Mesenchymal stem cell (in vitro differentiated cells and primary cell): ENCODE data around the gene SRD5A3.
"Not testable (repeated sequence)": the region's sequence is repeated elsewhere in the genome, so short reads cannot be mapped to it uniquely, and the experiment has no call there.

Experiments used
- DNase-seq: peaks from one replicate; pipeline ENCODE4 v3.0.0-alpha.2; 2013
- H2AFZ ChIP-seq: one replicate; pipeline ENCODE4 v1.6.1; 2013; ENCODE audit warnings: low read depth, mild to moderate bottlenecking, control low read depth, inconsistent platforms, low read length, moderate library complexity
- H2AK5ac ChIP-seq: 2 replicates; pipeline ENCODE4 v1.6.1; 2013; ENCODE audit warnings: low read length, moderate library complexity, mild to moderate bottlenecking, inconsistent platforms; ENCODE audit not compliant: severe bottlenecking
- H2BK120ac ChIP-seq: one replicate; pipeline ENCODE4 v1.6.1; 2013; ENCODE audit warnings: low read depth, mild to moderate bottlenecking, inconsistent platforms, low read length, moderate library complexity
- H2BK12ac ChIP-seq, 2 experiments: one replicate each; pipeline ENCODE4 v1.6.1; 2013; ENCODE audit warnings: inconsistent platforms in 2 of 2, low read length in 2 of 2, mild to moderate bottlenecking in 2 of 2, moderate library complexity in 2 of 2, control low read depth in 1 of 2
- H2BK15ac ChIP-seq: one replicate; pipeline ENCODE4 v1.6.1; 2013; ENCODE audit warnings: mild to moderate bottlenecking, low read depth, inconsistent platforms; ENCODE audit not compliant: poor library complexity, severe bottlenecking
- H2BK5ac ChIP-seq: 2 replicates; pipeline ENCODE4 v1.6.1; 2013; ENCODE audit warnings: low read depth, mild to moderate bottlenecking, low read length, control low read depth, inconsistent platforms; ENCODE audit not compliant: poor library complexity, severe bottlenecking
- H3K14ac ChIP-seq, 2 experiments: one replicate each; pipeline ENCODE4 v1.6.1; 2013; ENCODE audit warnings: inconsistent platforms in 2 of 2, low read length in 2 of 2, control low read depth in 1 of 2, mild to moderate bottlenecking in 1 of 2, moderate library complexity in 1 of 2
- H3K18ac ChIP-seq, 2 experiments: one replicate each; pipeline ENCODE4 v1.6.1; 2013; ENCODE audit warnings: inconsistent platforms in 2 of 2, low read length in 2 of 2, control low read depth in 1 of 2, low read depth in 1 of 2, mild to moderate bottlenecking in 1 of 2
- H3K23ac ChIP-seq, 2 experiments: one replicate each; pipeline ENCODE4 v1.6.1; 2013; ENCODE audit warnings: inconsistent platforms in 2 of 2, low read length in 2 of 2, mild to moderate bottlenecking in 2 of 2, moderate library complexity in 2 of 2, control low read depth in 1 of 2
- H3K27ac ChIP-seq: 2 replicates; pipeline ENCODE4 v1.5.1; 2013; ENCODE audit warnings: mild to moderate bottlenecking, moderate library complexity, low read length, control low read depth, inconsistent platforms; ENCODE audit not compliant: poor library complexity, severe bottlenecking
- H3K27me3 ChIP-seq, 2 experiments: 2 replicates each; pipeline versions ENCODE4 v1.6.1 to v1.7.0; 2013; ENCODE audit warnings: low read length in 2 of 2, mild to moderate bottlenecking in 2 of 2, moderate library complexity in 2 of 2, control low read depth in 1 of 2, inconsistent platforms in 1 of 2; ENCODE audit not compliant: control insufficient read depth in 1 of 2, insufficient read depth in 1 of 2
- H3K36me3 ChIP-seq, 2 experiments: 2 replicates each; pipeline versions ENCODE4 v1.6.1 to v1.7.0; 2013; ENCODE audit warnings: low read length in 2 of 2, control low read depth in 1 of 2, inconsistent platforms in 1 of 2, low read depth in 1 of 2, mild to moderate bottlenecking in 1 of 2; ENCODE audit not compliant: insufficient read depth in 2 of 2, control insufficient read depth in 1 of 2
- H3K4ac ChIP-seq, 2 experiments: one replicate each; pipeline ENCODE4 v1.6.1; 2013; ENCODE audit warnings: inconsistent platforms in 2 of 2, low read length in 2 of 2, mild to moderate bottlenecking in 2 of 2, moderate library complexity in 2 of 2, control low read depth in 1 of 2, low read depth in 1 of 2
- H3K4me1 ChIP-seq: 2 replicates; pipeline ENCODE4 v1.6.1; 2013; ENCODE audit warnings: low read depth, low read length, control low read depth; ENCODE audit not compliant: control insufficient read depth, insufficient read depth
- H3K4me2 ChIP-seq: 2 replicates; pipeline ENCODE4 v1.6.1; 2013; ENCODE audit warnings: low read length, mild to moderate bottlenecking, inconsistent platforms; ENCODE audit not compliant: poor library complexity, severe bottlenecking
- H3K4me3 ChIP-seq, 2 experiments: 2 replicates each; pipeline versions ENCODE4 v1.5.1 to v1.7.0; 2013; ENCODE audit warnings: low read length in 2 of 2, mild to moderate bottlenecking in 2 of 2, control low read depth in 1 of 2, low read depth in 1 of 2; ENCODE audit not compliant: insufficient read depth in 1 of 2
- H3K79me1 ChIP-seq: replicated peaks from 2 replicates; pipeline ENCODE4 v1.6.1; 2013; ENCODE audit warnings: mild to moderate bottlenecking, control low read depth, low read length, inconsistent platforms; ENCODE audit not compliant: poor library complexity, severe bottlenecking
- H3K9ac ChIP-seq: 2 replicates; pipeline ENCODE4 v1.7.0; 2013; ENCODE audit warnings: mild to moderate bottlenecking, low read length, moderate library complexity
- H3K9me3 ChIP-seq: 2 replicates; pipeline ENCODE4 v1.7.0; 2013; ENCODE audit warnings: mild to moderate bottlenecking, low read length; ENCODE audit not compliant: control insufficient read depth
- H4K8ac ChIP-seq: one replicate; pipeline ENCODE4 v1.6.1; 2013; ENCODE audit warnings: inconsistent platforms, mild to moderate bottlenecking, low read length, moderate library complexity
- H4K91ac ChIP-seq: one replicate; pipeline ENCODE4 v1.6.1; 2013; ENCODE audit warnings: mild to moderate bottlenecking, low read length, inconsistent platforms
- WGBS: methylation state at CpG from one replicate; pipeline ENCODE4 v1.1.7; 2013; ENCODE audit warnings: mixed read lengths; 5-methylcytosine and 5-hydroxymethylcytosine counted together

SRD5A3 gene

DNA sequence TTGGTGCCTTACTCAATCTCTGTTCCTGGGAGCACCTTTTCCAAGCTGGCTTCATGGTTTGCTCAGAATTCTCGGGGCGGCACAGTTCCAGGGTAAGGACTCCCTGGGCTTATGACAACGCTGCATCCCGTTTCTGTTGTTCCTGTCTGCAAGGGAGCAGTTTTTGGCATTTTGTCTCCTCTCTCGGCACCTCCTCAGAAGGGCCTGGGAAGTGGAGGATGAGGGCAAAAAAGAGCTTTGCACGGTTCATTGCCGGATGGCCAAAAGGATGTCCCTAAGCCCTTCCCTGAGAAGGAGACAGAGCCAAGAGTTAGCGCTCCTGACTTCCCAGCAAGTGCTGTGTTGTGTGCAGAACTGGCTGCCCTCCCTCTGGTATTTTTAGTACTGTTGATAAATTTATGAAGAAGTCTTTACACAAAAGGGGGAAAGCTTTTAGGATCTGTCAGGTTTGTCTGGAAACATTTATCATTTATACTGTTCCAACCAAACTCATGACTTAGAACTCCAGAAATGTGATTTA is 13.4 kb downstream of the SRD5A3 start:
- Histone ChIP-seq H3K27ac (peak overlapping the region; percentile 61), H3K4me2 (no peak overlapping the region), H3K4me3 (peak overlapping the region in 1 of 2 experiments; percentile 70), H2AFZ (peak overlapping the region; percentile 29), H2AK5ac (peak overlapping the region; percentile 90), H3K14ac (no peak overlapping the region), H2BK120ac (no peak overlapping the region), H3K4me1 (peaks cover 17% of the 10 kb centered on the region), H3K23ac (no peak overlapping the region), H3K27me3 (no peaks in the 10 kb centered on the region), H2BK15ac (peak overlapping the region; percentile 20), H3K79me1 (no peaks in the 10 kb centered on the region), H3K9me3 (no peaks in the 10 kb centered on the region), H2BK12ac (no peak overlapping the region), H3K36me3 (peaks cover 0 to 7% of the 10 kb centered on the region in 2 experiments), H2BK5ac (no peak overlapping the region), H4K91ac (no peak overlapping the region), H3K9ac (peak overlapping the region; percentile 83), H4K8ac (peak overlapping the region; percentile 5), H3K4ac (no peak overlapping the region), H3K18ac (peak overlapping the region in 1 of 2 experiments; percentile 24)
- 96% methylated on average over 8 of the region's 8 CpGs for WGBS
- DNase-seq: no peak

DNA sequence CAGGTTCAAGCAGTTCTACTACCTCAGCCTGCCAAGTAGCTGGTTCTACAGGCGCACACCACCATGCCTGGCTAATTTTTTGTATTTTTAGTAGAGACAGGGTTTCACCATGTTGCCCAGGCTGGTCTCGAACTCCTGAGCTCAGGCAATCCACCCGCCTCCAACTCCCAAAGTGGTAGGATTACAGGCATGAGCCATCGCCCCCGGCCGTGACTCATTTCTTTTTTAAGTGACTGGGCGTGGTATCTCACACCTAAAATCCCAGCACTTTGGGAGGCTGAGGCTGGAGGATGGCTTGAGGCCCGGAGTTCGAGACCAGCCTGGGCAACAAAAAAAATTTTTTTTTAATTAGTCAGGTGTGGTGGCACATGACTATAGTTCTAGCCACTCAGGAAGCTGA is 16.9 kb downstream of the SRD5A3 start:
- 94% methylated on average over 9 of the region's 9 CpGs for WGBS
- H3K9me3 ChIP-seq, H3K9ac ChIP-seq, H2BK120ac ChIP-seq, H3K27me3 ChIP-seq, H3K4me2 ChIP-seq, H2BK12ac ChIP-seq, H3K4ac ChIP-seq, H2BK15ac ChIP-seq, H4K8ac ChIP-seq, H2BK5ac ChIP-seq, H3K14ac ChIP-seq, H3K79me1 ChIP-seq, H3K23ac ChIP-seq, H4K91ac ChIP-seq, H2AFZ ChIP-seq, H2AK5ac ChIP-seq, H3K18ac ChIP-seq, DNase-seq, H3K4me3 ChIP-seq, H3K27ac ChIP-seq: not testable (repeated sequence)
- Histone ChIP-seq H3K4me1 (peaks cover 15% of the 10 kb centered on the region), H3K36me3 (peaks cover 0 to 26% of the 10 kb centered on the region in 2 experiments)

- no peaks in the 10 kb centered on the region for H3K9me3 ChIP-seq
- no peak overlapping the region for H2BK12ac ChIP-seq
- DNase-seq: no peak
- no peaks in the 10 kb centered on the region for H3K79me1 ChIP-seq
- no peak overlapping the region for H4K8ac ChIP-seq
- no peak overlapping the region for H2AFZ ChIP-seq
- H2BK120ac ChIP-seq: no peak overlapping the region
- peaks cover 13% of the 10 kb centered on the region for H3K4me1 ChIP-seq
- peak overlapping the region; percentile 27 for H4K91ac ChIP-seq
- no peak overlapping the region for H3K4me3 ChIP-seq
- H3K27me3 ChIP-seq: no peaks in the 10 kb centered on the region
- peaks cover 0 to 26% of the 10 kb centered on the region in 2 experiments for H3K36me3 ChIP-seq
- no peak overlapping the region for H2BK5ac ChIP-seq
- H3K4ac ChIP-seq: no peak overlapping the region
- no peak overlapping the region for H3K23ac ChIP-seq
- no peak overlapping the region for H3K4me2 ChIP-seq
- no peak overlapping the region for H3K14ac ChIP-seq
- no peak overlapping the region for H3K18ac ChIP-seq
- 91% methylated on average over 9 of the region's 9 CpGs for WGBS
- H2BK15ac ChIP-seq: no peak overlapping the region
- H3K27ac ChIP-seq: peak overlapping the region; percentile 6
- H2AK5ac ChIP-seq: no peak overlapping the region
- H3K9ac ChIP-seq: no peak overlapping the region
Observed at GRCh38 chr4:55363691-55364351, 17.8 kb downstream of the SRD5A3 start.

GRCh38 chr4:55364691-55365344 is 18.8 kb downstream of the SRD5A3 start:
- H3K4me2 ChIP-seq: no peak overlapping the region
- H2AK5ac ChIP-seq: no peak overlapping the region
- no peak overlapping the region for H2BK5ac ChIP-seq
- no peaks in the 10 kb centered on the region for H3K27me3 ChIP-seq
- H3K4me3 ChIP-seq: no peak overlapping the region
- H2BK12ac ChIP-seq: no peak overlapping the region
- H3K9me3 ChIP-seq: no peaks in the 10 kb centered on the region
- no peak overlapping the region for H3K23ac ChIP-seq
- H3K4me1 ChIP-seq: peaks cover 9% of the 10 kb centered on the region
- no peak overlapping the region for H3K4ac ChIP-seq
- no peaks in the 10 kb centered on the region for H3K79me1 ChIP-seq
- no peak overlapping the region for H2AFZ ChIP-seq
- no peak overlapping the region for H2BK120ac ChIP-seq
- no peak overlapping the region for H4K91ac ChIP-seq
- DNase-seq: no peak
- H3K36me3 ChIP-seq: peaks cover 0 to 36% of the 10 kb centered on the region in 2 experiments
- H4K8ac ChIP-seq: no peak overlapping the region
- no peak overlapping the region for H2BK15ac ChIP-seq
- no peak overlapping the region for H3K9ac ChIP-seq
- H3K27ac ChIP-seq: no peak overlapping the region
- H3K18ac ChIP-seq: no peak overlapping the region
- WGBS: over 99% methylated on average over 7 of the region's 9 CpGs
- H3K14ac ChIP-seq: no peak overlapping the region
